GM20000 (cell line): Measurements from ENCODE around the gene KIF21B.

ENCODE experiments used
- DNase-seq: peaks from one replicate; pipeline ENCODE4 v3.0.0; 2012; ENCODE audit warnings: low spot score
- TF ChIP-seq, protein P1 (sequence below): IDR thresholded peaks from 2 replicates; pipeline ENCODE4 v1.5.1; 2012; ENCODE audit warnings: mild to moderate bottlenecking, control low read depth; ENCODE audit errors: extremely low read depth, missing control alignments

KIF21B gene

GRCh38 chr1:201004732-201005131 lies 18.8 kb downstream of the KIF21B start:
- DNase-seq: no peak
- TF ChIP-seq, protein P1, sequence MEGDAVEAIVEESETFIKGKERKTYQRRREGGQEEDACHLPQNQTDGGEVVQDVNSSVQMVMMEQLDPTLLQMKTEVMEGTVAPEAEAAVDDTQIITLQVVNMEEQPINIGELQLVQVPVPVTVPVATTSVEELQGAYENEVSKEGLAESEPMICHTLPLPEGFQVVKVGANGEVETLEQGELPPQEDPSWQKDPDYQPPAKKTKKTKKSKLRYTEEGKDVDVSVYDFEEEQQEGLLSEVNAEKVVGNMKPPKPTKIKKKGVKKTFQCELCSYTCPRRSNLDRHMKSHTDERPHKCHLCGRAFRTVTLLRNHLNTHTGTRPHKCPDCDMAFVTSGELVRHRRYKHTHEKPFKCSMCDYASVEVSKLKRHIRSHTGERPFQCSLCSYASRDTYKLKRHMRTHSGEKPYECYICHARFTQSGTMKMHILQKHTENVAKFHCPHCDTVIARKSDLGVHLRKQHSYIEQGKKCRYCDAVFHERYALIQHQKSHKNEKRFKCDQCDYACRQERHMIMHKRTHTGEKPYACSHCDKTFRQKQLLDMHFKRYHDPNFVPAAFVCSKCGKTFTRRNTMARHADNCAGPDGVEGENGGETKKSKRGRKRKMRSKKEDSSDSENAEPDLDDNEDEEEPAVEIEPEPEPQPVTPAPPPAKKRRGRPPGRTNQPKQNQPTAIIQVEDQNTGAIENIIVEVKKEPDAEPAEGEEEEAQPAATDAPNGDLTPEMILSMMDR: no peak

DNA sequence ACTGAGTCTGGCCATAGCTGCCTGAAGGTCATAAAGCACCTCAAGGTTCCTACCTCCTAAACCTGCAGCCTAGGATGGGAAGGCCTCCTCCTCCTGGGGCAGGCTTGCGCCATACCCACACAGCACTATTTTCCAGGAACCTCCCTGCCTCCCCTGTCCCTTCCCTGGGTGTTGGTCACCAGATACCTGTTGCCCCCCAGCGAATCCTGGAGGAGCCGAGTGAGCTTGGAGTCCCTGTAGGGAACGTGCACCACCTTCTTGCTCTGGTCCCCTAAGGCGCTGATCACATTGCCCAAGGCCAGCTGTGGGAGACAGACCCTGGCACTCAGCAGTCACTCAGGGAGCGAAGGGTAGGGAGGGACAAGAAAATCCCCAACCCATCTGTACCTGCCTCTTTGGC lies 19.4 kb downstream of the KIF21B start:
- no peak for DNase-seq
- TF ChIP-seq, protein P1: no peak

DNA sequence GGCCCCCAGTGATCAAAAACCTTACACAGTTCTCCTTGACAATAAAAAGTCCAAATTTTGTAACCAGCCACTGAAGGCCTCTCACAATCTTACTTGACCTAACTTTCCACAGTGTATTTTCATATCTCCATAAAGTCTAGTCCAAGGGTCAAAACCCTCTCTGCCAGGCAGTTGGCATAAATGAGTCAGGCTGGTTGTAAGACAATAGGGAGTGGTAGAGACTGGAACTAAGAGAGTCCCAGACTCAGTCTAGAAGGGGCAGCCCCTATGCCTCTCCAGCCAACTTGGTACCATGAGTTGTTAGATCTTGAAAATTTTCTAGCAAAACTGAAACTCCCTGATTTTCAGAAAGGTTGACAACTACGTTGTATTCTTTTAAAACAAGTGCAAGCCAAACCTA lies 21.0 kb downstream of the KIF21B start:
- TF ChIP-seq, protein P1: no peak
- DNase-seq: no peak

GRCh38 chr1:201001962-201002361 lies 21.6 kb downstream of the KIF21B start:
- TF ChIP-seq, protein P1: no peak
- DNase-seq: no peak

GRCh38 chr1:201000391-201000790 lies 23.1 kb downstream of the KIF21B start:
- DNase-seq: no peak
- TF ChIP-seq, protein P1: no peak

- TF ChIP-seq, protein P1: no peak
- no peak for DNase-seq
Measured at GRCh38 chr1:200999667-201000066, 23.8 kb downstream of the KIF21B start.

DNA sequence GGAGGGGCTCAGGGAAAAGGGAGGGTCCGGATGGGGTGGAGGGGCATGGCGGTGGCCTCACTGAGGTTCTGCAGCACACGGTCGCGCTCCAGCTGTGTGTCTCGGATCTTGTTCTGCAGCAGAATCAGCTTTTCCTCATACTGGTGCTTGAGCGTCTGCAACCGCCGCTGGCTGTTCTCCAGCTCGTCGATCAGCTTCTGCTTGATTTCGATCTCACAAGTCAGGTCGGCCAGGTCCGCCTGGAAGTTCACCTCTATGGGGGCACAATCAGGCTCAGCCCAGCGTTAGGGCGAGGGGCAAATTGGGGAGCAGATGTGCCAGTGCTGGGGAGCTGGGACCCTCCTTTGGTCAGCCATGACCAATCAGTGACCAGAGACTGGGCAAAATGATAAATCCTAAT lies 25.2 kb downstream of the KIF21B start:
- TF ChIP-seq, protein P1: no peak
- no peak for DNase-seq
